ENCODE data around the gene LRG1. TPM values are rescaled to one million over a fixed set of nuclear protein-coding genes. Genes with fewer than 3 reads are reported as not detected.

LRG1 gene
- total and polyA plus RNA-seq, 2 experiments from 2014 or later, result 6.3 to 9.8 TPM

DNA sequence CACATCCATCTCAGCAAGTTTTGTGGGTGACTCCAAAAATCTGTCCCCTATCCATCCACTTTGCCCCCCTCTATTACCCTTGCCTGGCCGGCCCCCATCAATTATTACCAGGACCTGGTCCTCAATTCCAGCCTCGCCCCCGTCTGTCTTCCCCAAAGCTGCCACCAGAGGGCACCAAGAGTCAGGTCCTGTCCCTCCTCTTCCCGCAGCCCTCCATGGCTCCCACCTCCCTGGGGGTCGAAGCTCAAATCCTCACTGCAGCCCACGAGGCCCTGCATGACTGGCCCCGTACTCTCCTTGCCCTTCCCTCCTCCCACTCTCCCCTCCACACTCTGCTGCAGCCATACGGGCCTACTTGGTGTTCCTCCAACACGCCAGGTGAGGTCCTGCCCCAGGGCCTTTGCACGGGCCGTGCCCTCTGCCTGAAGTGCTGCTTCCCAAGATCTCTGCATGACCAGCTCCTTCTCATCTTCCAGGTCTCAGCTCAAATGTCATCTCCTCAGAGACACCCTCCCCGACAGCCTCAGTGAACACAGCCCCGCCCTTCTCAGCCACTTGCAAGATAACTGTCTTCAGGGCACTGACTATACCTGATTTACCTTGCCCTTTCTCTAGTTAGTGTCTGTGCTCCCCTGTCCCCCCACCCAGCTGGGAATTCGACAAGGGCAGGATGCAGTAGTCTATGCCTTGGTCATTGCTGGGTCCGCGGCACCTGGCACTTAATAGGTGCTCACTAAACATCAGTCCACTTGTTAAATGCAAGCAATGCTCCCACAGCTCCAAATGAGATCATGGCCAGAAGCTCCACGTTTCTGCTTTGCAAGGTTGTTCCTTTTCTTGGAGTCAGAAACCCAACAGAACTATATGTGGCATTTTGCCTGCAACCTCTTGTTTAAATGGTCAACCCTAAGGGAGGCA, 36.4 kb upstream of the LRG1 start:
- Histone ChIP-seq H3K4me1 (ENCODE audit: insufficient read depth) (peaks cover 13% of the 10 kb centered on the region), H3K9me3 (ENCODE audit: low read depth) (no peaks in the 10 kb centered on the region), H3K4me2 (no peak overlapping the region), H4K20me1 (ENCODE audit: insufficient read depth, poor library complexity, severe bottlenecking) (no peaks in the 10 kb centered on the region), H3K36me3 (replicated peaks; ENCODE audit: insufficient read depth, low read depth) (no peaks in the 10 kb centered on the region), H2AFZ (no peak overlapping the region), H3K27me3 (peaks cover 19% of the 10 kb centered on the region), H3K27ac (peak overlapping the region; percentile 72), H3K9me2 (replicated peaks; ENCODE audit: insufficient read depth) (no peaks in the 10 kb centered on the region), H3K79me2 (no peaks in the 10 kb centered on the region), H3K4me3 (no peak overlapping the region)
- TF ChIP-seq, protein P1, sequence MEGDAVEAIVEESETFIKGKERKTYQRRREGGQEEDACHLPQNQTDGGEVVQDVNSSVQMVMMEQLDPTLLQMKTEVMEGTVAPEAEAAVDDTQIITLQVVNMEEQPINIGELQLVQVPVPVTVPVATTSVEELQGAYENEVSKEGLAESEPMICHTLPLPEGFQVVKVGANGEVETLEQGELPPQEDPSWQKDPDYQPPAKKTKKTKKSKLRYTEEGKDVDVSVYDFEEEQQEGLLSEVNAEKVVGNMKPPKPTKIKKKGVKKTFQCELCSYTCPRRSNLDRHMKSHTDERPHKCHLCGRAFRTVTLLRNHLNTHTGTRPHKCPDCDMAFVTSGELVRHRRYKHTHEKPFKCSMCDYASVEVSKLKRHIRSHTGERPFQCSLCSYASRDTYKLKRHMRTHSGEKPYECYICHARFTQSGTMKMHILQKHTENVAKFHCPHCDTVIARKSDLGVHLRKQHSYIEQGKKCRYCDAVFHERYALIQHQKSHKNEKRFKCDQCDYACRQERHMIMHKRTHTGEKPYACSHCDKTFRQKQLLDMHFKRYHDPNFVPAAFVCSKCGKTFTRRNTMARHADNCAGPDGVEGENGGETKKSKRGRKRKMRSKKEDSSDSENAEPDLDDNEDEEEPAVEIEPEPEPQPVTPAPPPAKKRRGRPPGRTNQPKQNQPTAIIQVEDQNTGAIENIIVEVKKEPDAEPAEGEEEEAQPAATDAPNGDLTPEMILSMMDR (IDR thresholded peaks at IDR 0.05; ENCODE audit: poor library complexity), result peak; percentile 60
- no peak for TF ChIP-seq EZH2phosphoT487 (IDR thresholded peaks at IDR 0.05; ENCODE audit: low read depth, severe bottlenecking, unreplicated experiment)
- WGBS (ENCODE audit: low lambda C conversion rate, missing lambda C conversion rate), result 82% methylated on average over 17 of the region's 17 CpGs
- DNase-seq (ENCODE audit: low spot score), result peak; percentile 63

- no peak overlapping the region for H3K4me3 ChIP-seq
- H2AFZ ChIP-seq, result no peak overlapping the region
- 41% methylated on average over 19 of the region's 19 CpGs for WGBS (ENCODE audit: low lambda C conversion rate, missing lambda C conversion rate)
- H3K27me3 ChIP-seq, result peaks cover 15% of the 10 kb centered on the region
- no peak for TF ChIP-seq EZH2phosphoT487 (IDR thresholded peaks at IDR 0.05; ENCODE audit: low read depth, severe bottlenecking, unreplicated experiment)
- TF ChIP-seq EZH2 (IDR thresholded peaks at IDR 0.05; ENCODE audit: borderline replicate concordance), result no peak
- TF ChIP-seq, protein P1 (IDR thresholded peaks at IDR 0.05; ENCODE audit: poor library complexity), result no peak
- no peaks in the 10 kb centered on the region for H3K9me3 ChIP-seq (ENCODE audit: low read depth)
- no peaks in the 10 kb centered on the region for H3K79me2 ChIP-seq
- DNase-seq (ENCODE audit: low spot score), result peak; percentile 84
- peak overlapping the region; percentile 79 for H3K27ac ChIP-seq
- H3K4me2 ChIP-seq, result peak overlapping the region; percentile 52
- peaks cover 13% of the 10 kb centered on the region for H3K4me1 ChIP-seq (ENCODE audit: insufficient read depth)
- no peaks in the 10 kb centered on the region for H4K20me1 ChIP-seq (ENCODE audit: insufficient read depth, poor library complexity, severe bottlenecking)
- H3K36me3 ChIP-seq (replicated peaks; ENCODE audit: insufficient read depth, low read depth), result no peaks in the 10 kb centered on the region
- H3K9me2 ChIP-seq (replicated peaks; ENCODE audit: insufficient read depth), result no peaks in the 10 kb centered on the region
These were observed 35.6 kb upstream of the LRG1 start for GRCh38 chr19:4575267-4576015.

GRCh38 chr19:4573682-4574081, 33.8 kb upstream of the LRG1 start:
- 91% methylated on average over 6 of the region's 6 CpGs for WGBS (ENCODE audit: low lambda C conversion rate, missing lambda C conversion rate)
- DNase-seq (ENCODE audit: low spot score), result no peak

More at GRCh38 chr19:4573682-4574081, 33.8 kb upstream of the LRG1 start:
- no peak overlapping the region for H2AFZ ChIP-seq
- no peaks in the 10 kb centered on the region for H3K27me3 ChIP-seq
- H3K4me3 ChIP-seq, result no peak overlapping the region
- TF ChIP-seq, protein P1 (IDR thresholded peaks at IDR 0.05; ENCODE audit: poor library complexity), result no peak
- TF ChIP-seq EZH2phosphoT487 (IDR thresholded peaks at IDR 0.05; ENCODE audit: low read depth, severe bottlenecking, unreplicated experiment) (no peak), EZH2 (IDR thresholded peaks at IDR 0.05; ENCODE audit: borderline replicate concordance) (no peak)
- no peaks in the 10 kb centered on the region for H3K9me2 ChIP-seq (replicated peaks; ENCODE audit: insufficient read depth)
- no peak overlapping the region for H3K27ac ChIP-seq
- no peak overlapping the region for H3K4me2 ChIP-seq
- no peaks in the 10 kb centered on the region for H3K9me3 ChIP-seq (ENCODE audit: low read depth)
- no peaks in the 10 kb centered on the region for H4K20me1 ChIP-seq (ENCODE audit: insufficient read depth, poor library complexity, severe bottlenecking)
- no peaks in the 10 kb centered on the region for H3K36me3 ChIP-seq (replicated peaks; ENCODE audit: insufficient read depth, low read depth)
- H3K79me2 ChIP-seq, result no peaks in the 10 kb centered on the region
- peaks cover 13% of the 10 kb centered on the region for H3K4me1 ChIP-seq (ENCODE audit: insufficient read depth)

Data from hepatocyte (in vitro differentiated cells).